ENCODE data around the gene HNRNPA3.

DNA sequence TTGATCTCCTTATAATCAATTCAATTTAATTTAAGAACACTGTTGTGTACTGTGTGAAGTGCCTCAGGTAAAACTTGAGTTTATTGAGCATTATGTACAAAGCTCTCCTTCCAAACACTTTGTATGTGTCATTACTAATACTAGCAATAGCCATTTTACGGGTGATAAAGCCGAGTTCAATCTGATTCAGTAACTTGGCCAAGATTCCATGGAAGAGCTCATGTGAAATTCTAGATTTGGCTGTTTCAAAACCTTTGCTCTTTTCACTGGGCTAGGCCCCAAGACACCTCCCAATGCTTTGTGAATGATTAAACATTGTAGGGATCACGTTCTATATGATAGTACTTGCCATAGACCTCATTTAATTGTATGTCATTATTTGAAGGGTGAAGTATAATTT is 60.8 kb downstream of the HNRNPA3 start:
- TF ChIP-seq, protein P1, sequence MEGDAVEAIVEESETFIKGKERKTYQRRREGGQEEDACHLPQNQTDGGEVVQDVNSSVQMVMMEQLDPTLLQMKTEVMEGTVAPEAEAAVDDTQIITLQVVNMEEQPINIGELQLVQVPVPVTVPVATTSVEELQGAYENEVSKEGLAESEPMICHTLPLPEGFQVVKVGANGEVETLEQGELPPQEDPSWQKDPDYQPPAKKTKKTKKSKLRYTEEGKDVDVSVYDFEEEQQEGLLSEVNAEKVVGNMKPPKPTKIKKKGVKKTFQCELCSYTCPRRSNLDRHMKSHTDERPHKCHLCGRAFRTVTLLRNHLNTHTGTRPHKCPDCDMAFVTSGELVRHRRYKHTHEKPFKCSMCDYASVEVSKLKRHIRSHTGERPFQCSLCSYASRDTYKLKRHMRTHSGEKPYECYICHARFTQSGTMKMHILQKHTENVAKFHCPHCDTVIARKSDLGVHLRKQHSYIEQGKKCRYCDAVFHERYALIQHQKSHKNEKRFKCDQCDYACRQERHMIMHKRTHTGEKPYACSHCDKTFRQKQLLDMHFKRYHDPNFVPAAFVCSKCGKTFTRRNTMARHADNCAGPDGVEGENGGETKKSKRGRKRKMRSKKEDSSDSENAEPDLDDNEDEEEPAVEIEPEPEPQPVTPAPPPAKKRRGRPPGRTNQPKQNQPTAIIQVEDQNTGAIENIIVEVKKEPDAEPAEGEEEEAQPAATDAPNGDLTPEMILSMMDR (IDR thresholded peaks at IDR 0.05; ENCODE audit: low read depth, low read length): no peak
- TF ChIP-seq POLR2A (IDR thresholded peaks at IDR 0.05; ENCODE audit: extremely low read depth, insufficient read length) (no peak), MYC (IDR thresholded peaks at IDR 0.05; ENCODE audit: low read depth, low read length) (no peak)
- TF ChIP-seq, protein P2, sequence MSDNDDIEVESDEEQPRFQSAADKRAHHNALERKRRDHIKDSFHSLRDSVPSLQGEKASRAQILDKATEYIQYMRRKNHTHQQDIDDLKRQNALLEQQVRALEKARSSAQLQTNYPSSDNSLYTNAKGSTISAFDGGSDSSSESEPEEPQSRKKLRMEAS (IDR thresholded peaks at IDR 0.05; ENCODE audit: low read depth, low read length): no peak

All from NB4 (cell line).